ENCODE results near the gene LPP.

DNA sequence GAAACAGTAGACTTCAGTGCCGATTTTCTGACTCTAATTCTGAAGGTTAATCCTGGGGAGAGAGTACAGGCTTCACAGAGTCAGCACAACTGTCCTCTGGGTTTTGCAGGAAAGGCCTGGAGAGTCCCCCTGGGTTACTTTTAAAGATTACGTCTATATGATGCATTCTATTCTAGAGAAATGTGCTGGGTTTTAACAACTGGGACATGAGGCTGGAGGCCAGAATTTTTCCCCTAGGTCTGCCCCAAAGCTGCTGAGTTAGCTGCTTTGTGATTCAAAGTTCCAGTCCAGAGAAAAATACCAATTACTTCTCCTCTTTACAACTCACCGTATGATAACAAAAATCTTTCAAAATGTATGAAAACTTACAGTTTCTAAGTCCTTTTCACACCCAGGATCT is 777.1 kb downstream of the LPP start:
- no peak for TF ChIP-seq EZH2 (IDR thresholded peaks at IDR 0.05; ENCODE audit: insufficient read depth, low read length)
- TF ChIP-seq, protein P1, sequence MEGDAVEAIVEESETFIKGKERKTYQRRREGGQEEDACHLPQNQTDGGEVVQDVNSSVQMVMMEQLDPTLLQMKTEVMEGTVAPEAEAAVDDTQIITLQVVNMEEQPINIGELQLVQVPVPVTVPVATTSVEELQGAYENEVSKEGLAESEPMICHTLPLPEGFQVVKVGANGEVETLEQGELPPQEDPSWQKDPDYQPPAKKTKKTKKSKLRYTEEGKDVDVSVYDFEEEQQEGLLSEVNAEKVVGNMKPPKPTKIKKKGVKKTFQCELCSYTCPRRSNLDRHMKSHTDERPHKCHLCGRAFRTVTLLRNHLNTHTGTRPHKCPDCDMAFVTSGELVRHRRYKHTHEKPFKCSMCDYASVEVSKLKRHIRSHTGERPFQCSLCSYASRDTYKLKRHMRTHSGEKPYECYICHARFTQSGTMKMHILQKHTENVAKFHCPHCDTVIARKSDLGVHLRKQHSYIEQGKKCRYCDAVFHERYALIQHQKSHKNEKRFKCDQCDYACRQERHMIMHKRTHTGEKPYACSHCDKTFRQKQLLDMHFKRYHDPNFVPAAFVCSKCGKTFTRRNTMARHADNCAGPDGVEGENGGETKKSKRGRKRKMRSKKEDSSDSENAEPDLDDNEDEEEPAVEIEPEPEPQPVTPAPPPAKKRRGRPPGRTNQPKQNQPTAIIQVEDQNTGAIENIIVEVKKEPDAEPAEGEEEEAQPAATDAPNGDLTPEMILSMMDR (IDR thresholded peaks at IDR 0.05; ENCODE audit: insufficient read depth, low read depth, low read length): no peak
